DOHH2 (cell line): Measurements from ENCODE around the gene CATSPERB.

Experiments used
- H3F3A ChIP-seq: fragments of 200-600 bp; sonication (generic), shearing (Covaris generic); 2 replicates; pipeline ENCODE4 v1.6.0; 2016; ENCODE audit warnings: antibody characterized with exemption, mild to moderate bottlenecking; ENCODE audit not compliant: control insufficient read depth, insufficient read depth
- H3K27ac ChIP-seq: fragments of 200-600 bp; sonication (generic); 2 replicates; pipeline ENCODE4 v1.5.1; 2014; ENCODE audit warnings: low read depth, mild to moderate bottlenecking, low read length, moderate library complexity
- H3K27me3 ChIP-seq: fragments of 200-600 bp; sonication (generic); 2 replicates; pipeline ENCODE4 v1.6.1; 2014; ENCODE audit warnings: mild to moderate bottlenecking, low read length, mixed read lengths; ENCODE audit not compliant: control insufficient read depth
- H3K36me3 ChIP-seq: fragments of 200-600 bp; sonication (generic); 2 replicates; pipeline ENCODE4 v1.6.1; 2014; ENCODE audit warnings: mild to moderate bottlenecking, low read length, moderate library complexity, mixed read lengths; ENCODE audit not compliant: control insufficient read depth
- H3K4me1 ChIP-seq: fragments of 200-600 bp; sonication (generic); 2 replicates; pipeline ENCODE4 v1.6.1; 2014; ENCODE audit warnings: mild to moderate bottlenecking, low read length, mixed read lengths; ENCODE audit not compliant: control insufficient read depth
- H3K4me2 ChIP-seq: fragments of 200-600 bp; sonication (generic); 2 replicates; pipeline ENCODE4 v1.6.0; 2014; ENCODE audit warnings: mild to moderate bottlenecking, low read length, moderate library complexity
- H3K4me3 ChIP-seq: fragments of 200-600 bp; sonication (generic); 2 replicates; pipeline ENCODE4 v1.5.1; 2014; ENCODE audit warnings: mild to moderate bottlenecking, low read length, mixed read lengths
- H3K79me2 ChIP-seq: fragments of 200-600 bp; sonication (generic); 2 replicates; pipeline ENCODE4 v1.6.1; 2014; ENCODE audit warnings: mild to moderate bottlenecking, low read length, mixed read lengths; ENCODE audit not compliant: control insufficient read depth
- H3K9me2 ChIP-seq: fragments of 200-600 bp; sonication (generic); replicated peaks from 2 replicates; pipeline ENCODE4 v1.6.1; 2014; ENCODE audit warnings: mild to moderate bottlenecking, low read length, mixed read lengths; ENCODE audit not compliant: control insufficient read depth
- H3K9me3 ChIP-seq: fragments of 200-600 bp; sonication (generic); 2 replicates; pipeline ENCODE4 v1.6.1; 2014; ENCODE audit warnings: antibody characterized with exemption, low read length, mixed read lengths; ENCODE audit not compliant: control insufficient read depth, insufficient read depth
- H4K20me1 ChIP-seq: fragments of 200-600 bp; sonication (generic); 2 replicates; pipeline ENCODE4 v1.6.0; 2014; ENCODE audit warnings: low read depth, mild to moderate bottlenecking, antibody characterized with exemption, low read length, moderate library complexity; ENCODE audit not compliant: control insufficient read depth, insufficient read depth
- CTCF ChIP-seq: fragments of 200-600 bp; sonication (generic); IDR thresholded peaks from one replicate; pipeline ENCODE4 v1.5.1; 2014; ENCODE audit warnings: antibody characterized with exemption, mild to moderate bottlenecking, low read depth, low read length; ENCODE audit not compliant: poor library complexity, severe bottlenecking
- EZH2phosphoT487 ChIP-seq: fragments of 200-600 bp; sonication (generic); IDR thresholded peaks from 2 replicates; pipeline ENCODE4 v1.6.1; 2017; ENCODE audit warnings: borderline replicate concordance, mild to moderate bottlenecking, antibody characterized with exemption, low read length, moderate library complexity, mixed read lengths

Gene CATSPERB

GRCh38 chr14:91586410-91586809, 145.5 kb downstream of the CATSPERB start:
- Histone ChIP-seq H3K4me1 (no peaks in the 10 kb centered on the region), H3K4me2 (no peak overlapping the region), H3F3A (no peaks in the 10 kb centered on the region), H3K9me2 (no peaks in the 10 kb centered on the region), H3K36me3 (no peaks in the 10 kb centered on the region), H3K79me2 (no peaks in the 10 kb centered on the region), H3K9me3 (no peaks in the 10 kb centered on the region), H3K27ac (no peak overlapping the region), H3K4me3 (no peak overlapping the region), H4K20me1 (no peaks in the 10 kb centered on the region), H3K27me3 (peaks cover 4% of the 10 kb centered on the region; the same call in 1 of the 2 replicates)
- TF ChIP-seq CTCF (no peak), EZH2phosphoT487 (no peak)

- no peaks in the 10 kb centered on the region for H3K4me1 ChIP-seq
- no peaks in the 10 kb centered on the region for H3K9me2 ChIP-seq
- H4K20me1 ChIP-seq = no peaks in the 10 kb centered on the region
- H3K36me3 ChIP-seq = no peaks in the 10 kb centered on the region
- H3K79me2 ChIP-seq = no peaks in the 10 kb centered on the region
- no peaks in the 10 kb centered on the region for H3K9me3 ChIP-seq
- H3K27ac ChIP-seq = no peak overlapping the region
- no peak for TF ChIP-seq EZH2phosphoT487
- no peak for TF ChIP-seq CTCF
- no peak overlapping the region for H3K4me2 ChIP-seq
- no peak overlapping the region for H3K4me3 ChIP-seq
- H3F3A ChIP-seq = no peaks in the 10 kb centered on the region
- H3K27me3 ChIP-seq = peaks cover 4% of the 10 kb centered on the region; the same call in 1 of the 2 replicates
These were observed 146.0 kb downstream of the CATSPERB start for GRCh38 chr14:91585856-91586255.

GRCh38 chr14:91582761-91583160, 149.1 kb downstream of the CATSPERB start:
- Histone ChIP-seq H3K4me2 (no peak overlapping the region), H3K4me3 (no peak overlapping the region), H3F3A (no peaks in the 10 kb centered on the region), H3K36me3 (no peaks in the 10 kb centered on the region), H3K4me1 (no peaks in the 10 kb centered on the region), H4K20me1 (no peaks in the 10 kb centered on the region), H3K9me3 (no peaks in the 10 kb centered on the region), H3K27me3 (peaks cover 6% of the 10 kb centered on the region; the same call in 1 of the 2 replicates), H3K79me2 (no peaks in the 10 kb centered on the region), H3K27ac (no peak overlapping the region), H3K9me2 (no peaks in the 10 kb centered on the region)
- no peak for TF ChIP-seq CTCF
- no peak for TF ChIP-seq EZH2phosphoT487
